ENCODE measurements around the gene CHMP1A.
"Not testable (repeated sequence)": the region's sequence is repeated elsewhere in the genome, so short reads cannot be mapped to it uniquely, and the experiment has no call there.

CHMP1A gene

GRCh38 chr16:89691986-89692569 is 34.6 kb upstream of the CHMP1A start:
- no peak overlapping the region for H2AFZ ChIP-seq (ENCODE audit: low read depth, low read length)
- no peak overlapping the region for H3K27ac ChIP-seq (ENCODE audit: low read length)
- H3K9ac ChIP-seq (ENCODE audit: low read length) = no peak overlapping the region
- H3K36me3 ChIP-seq (replicated peaks; ENCODE audit: low read depth, low read length) = peaks cover 23% of the 10 kb centered on the region
- H4K20me1 ChIP-seq (ENCODE audit: insufficient read depth, low read length) = 0 out of 2 replicates have a peak, but pooled peaks cover 3% of the 10 kb centered on the region
- H3K4me1 ChIP-seq (ENCODE audit: low read length) = peaks cover 4% of the 10 kb centered on the region
- H3K4me2 ChIP-seq (ENCODE audit: low read length) = no peak overlapping the region
- no peak overlapping the region for H3K4me3 ChIP-seq (ENCODE audit: low read length)
- peaks cover 15% of the 10 kb centered on the region for H3K79me2 ChIP-seq (ENCODE audit: low read length)
- H3K27me3 ChIP-seq (ENCODE audit: low read depth, low read length) = no peaks in the 10 kb centered on the region
- H3K9me3 ChIP-seq (ENCODE audit: insufficient read depth, low read length) = no peaks in the 10 kb centered on the region
- TF ChIP-seq CTCF (IDR thresholded peaks at IDR 0.05; ENCODE audit: low read depth, low read length) (no peak), EZH2phosphoT487 (IDR thresholded peaks at IDR 0.05; ENCODE audit: low read depth) (no peak)

GRCh38 chr16:89691231-89691985 is 33.9 kb upstream of the CHMP1A start:
- Histone ChIP-seq H3K27ac (ENCODE audit: low read length) (no peak overlapping the region), H3K27me3 (ENCODE audit: low read depth, low read length) (no peaks in the 10 kb centered on the region), H3K9ac (ENCODE audit: low read length) (no peak overlapping the region), H3K4me2 (ENCODE audit: low read length) (no peak overlapping the region), H3K4me1 (ENCODE audit: low read length) (peaks cover 4% of the 10 kb centered on the region), H3K4me3 (ENCODE audit: low read length) (no peak overlapping the region), H3K79me2 (ENCODE audit: low read length) (peaks cover 18% of the 10 kb centered on the region), H4K20me1 (ENCODE audit: insufficient read depth, low read length) (0 out of 2 replicates have a peak, but pooled peaks cover 3% of the 10 kb centered on the region), H2AFZ (ENCODE audit: low read depth, low read length) (no peak overlapping the region), H3K36me3 (replicated peaks; ENCODE audit: low read depth, low read length) (peaks cover 23% of the 10 kb centered on the region), H3K9me3 (ENCODE audit: insufficient read depth, low read length) (no peaks in the 10 kb centered on the region)
- TF ChIP-seq EZH2phosphoT487 (IDR thresholded peaks at IDR 0.05; ENCODE audit: low read depth) (no peak), CTCF (IDR thresholded peaks at IDR 0.05; ENCODE audit: low read depth, low read length) (no peak)

DNA sequence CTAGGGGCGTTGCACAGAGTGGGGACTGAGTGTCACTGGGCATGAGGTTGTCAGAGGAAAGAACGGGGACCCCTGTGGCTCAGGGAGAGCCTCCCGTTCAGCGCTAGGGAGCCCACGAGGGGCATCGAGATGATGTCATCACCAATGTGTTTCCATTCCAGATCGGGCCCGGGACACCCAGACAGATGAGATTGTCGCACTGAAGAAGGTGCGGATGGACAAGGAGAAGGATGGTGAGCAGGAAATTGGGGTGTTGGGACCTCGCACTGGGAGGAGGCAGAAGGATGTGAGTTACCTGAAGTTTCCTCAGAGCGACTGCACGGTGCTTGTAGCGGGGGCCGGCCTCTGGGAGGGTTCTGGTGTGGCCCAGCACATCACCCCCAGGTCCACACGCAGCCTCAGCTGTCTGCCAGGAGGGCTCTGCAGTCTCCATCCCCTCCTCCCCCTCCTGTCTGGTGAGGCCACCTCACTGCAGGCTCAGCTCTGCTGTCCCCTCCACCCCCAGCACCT is 32.9 kb upstream of the CHMP1A start:
- Histone ChIP-seq H4K20me1 (ENCODE audit: insufficient read depth, low read length) (no peaks in the 10 kb centered on the region), H3K79me2 (ENCODE audit: low read length) (peaks cover 18% of the 10 kb centered on the region), H3K9ac (ENCODE audit: low read length) (no peak overlapping the region), H3K36me3 (replicated peaks; ENCODE audit: low read depth, low read length) (peaks cover 28% of the 10 kb centered on the region), H2AFZ (ENCODE audit: low read depth, low read length) (no peak overlapping the region), H3K4me2 (ENCODE audit: low read length) (no peak overlapping the region), H3K27me3 (ENCODE audit: low read depth, low read length) (no peaks in the 10 kb centered on the region), H3K9me3 (ENCODE audit: insufficient read depth, low read length) (peaks cover 2% of the 10 kb centered on the region), H3K4me3 (ENCODE audit: low read length) (no peak overlapping the region), H3K4me1 (ENCODE audit: low read length) (peaks cover 8% of the 10 kb centered on the region), H3K27ac (ENCODE audit: low read length) (no peak overlapping the region)
- TF ChIP-seq EZH2phosphoT487 (IDR thresholded peaks at IDR 0.05; ENCODE audit: low read depth) (no peak), CTCF (IDR thresholded peaks at IDR 0.05; ENCODE audit: low read depth, low read length) (no peak)

GRCh38 chr16:89689621-89690020 is 32.1 kb upstream of the CHMP1A start:
- peaks cover 32% of the 10 kb centered on the region for H3K36me3 ChIP-seq (replicated peaks; ENCODE audit: low read depth, low read length)
- H3K79me2 ChIP-seq (ENCODE audit: low read length) = peaks cover 18% of the 10 kb centered on the region
- not testable (repeated sequence) for H4K20me1 ChIP-seq (ENCODE audit: insufficient read depth, low read length); H3K9ac ChIP-seq (ENCODE audit: low read length); H3K4me1 ChIP-seq (ENCODE audit: low read length); H3K4me2 ChIP-seq (ENCODE audit: low read length); H3K27me3 ChIP-seq (ENCODE audit: low read depth, low read length); H3K27ac ChIP-seq (ENCODE audit: low read length); H2AFZ ChIP-seq (ENCODE audit: low read depth, low read length); H3K9me3 ChIP-seq (ENCODE audit: insufficient read depth, low read length); H3K4me3 ChIP-seq (ENCODE audit: low read length)
